Endothelial cell of umbilical vein (primary cell): Measurements from ENCODE around the gene RBMS3. TPM values are rescaled to one million over a fixed set of nuclear protein-coding genes. Genes with fewer than 3 reads are reported as not detected.

Experiments
- BruUV-seq: library from RNA; stranded (reverse); fragments of 400-500 nt; replicated peaks from 2 replicates; lab custom pipeline; 2021; lab: Mats Ljungman, UMichigan
- CTCF ChIA-PET: fragments of 300-600, 350-600 bp; sonication (Branson Sonifier 250); formaldehyde crosslinking; loops from one replicate; lab custom pipeline; 2021; ENCODE audit warnings: antibody characterized with exemption, inconsistent platforms; lab: Charles Lee
- POLR2A ChIA-PET: fragments of 300-600, 350-600 bp; sonication (Branson Sonifier 250); formaldehyde crosslinking; loops from one replicate; lab custom pipeline; 2021; ENCODE audit warnings: antibody characterized with exemption, inconsistent platforms; lab: Charles Lee
- DNase-seq: peaks from one replicate; pipeline ENCODE4 v3.0.0-alpha.2; 2011; ENCODE audit warnings: low read depth, low spot score
- FAIRE-seq: peaks from 2 replicates; lab custom pipeline; 2011; peaks lifted over from hg19 to GRCh38; lab: Jason Lieb, UNC
- H2AFZ ChIP-seq: 2 replicates; pipeline ENCODE4 v1.6.0; 2012; ENCODE audit warnings: low read depth, low read length, control low read depth, inconsistent platforms
- H3K27ac ChIP-seq: 2 replicates; pipeline ENCODE4 v1.5.1; 2011; ENCODE audit warnings: low read depth, mild to moderate bottlenecking, control low read depth, low read length, moderate library complexity; ENCODE audit not compliant: insufficient read depth
- H3K27me3 ChIP-seq, 2 experiments: 2 replicates each; pipeline versions ENCODE4 v1.6.0 to v1.6.1; 2011; ENCODE audit warnings: low read length in 2 of 2, mixed read lengths in 1 of 2; ENCODE audit not compliant: control insufficient read depth in 2 of 2, insufficient read depth in 2 of 2
- H3K36me3 ChIP-seq, 2 experiments: 2 replicates in 1 of 2; 3 replicates in 1 of 2; pipeline ENCODE4 v1.5.1; 2011; ENCODE audit warnings: low read length in 2 of 2, mild to moderate bottlenecking in 1 of 2, moderate library complexity in 1 of 2; ENCODE audit not compliant: control insufficient read depth in 2 of 2, insufficient read depth in 2 of 2; ENCODE audit errors: extremely low read depth in 1 of 2
- H3K4me1 ChIP-seq: 3 replicates; pipeline ENCODE4 v1.5.1; 2011; ENCODE audit warnings: mild to moderate bottlenecking, low read length; ENCODE audit not compliant: control insufficient read depth, insufficient read depth; ENCODE audit errors: extremely low read depth
- H3K4me2 ChIP-seq: 2 replicates; pipeline ENCODE4 v1.6.1; 2011; ENCODE audit warnings: low read length, control low read depth, mixed read lengths; ENCODE audit not compliant: insufficient read depth
- H3K4me3 ChIP-seq, 3 experiments: fragments of 200-600 bp in 1 of 3; sonication (generic), shearing (Covaris generic) in 1 of 3; replicated peaks in 1 of 3; 2 replicates each; pipeline ENCODE4 v1.5.1; 2011 to 2016; ENCODE audit warnings: control low read depth in 3 of 3, low read length in 3 of 3, mild to moderate bottlenecking in 2 of 3, inconsistent platforms in 1 of 3, low read depth in 1 of 3, moderate library complexity in 1 of 3; ENCODE audit not compliant: insufficient read depth in 1 of 3
- H3K79me2 ChIP-seq: 2 replicates; pipeline ENCODE4 v1.6.0; 2012; ENCODE audit warnings: low read length, inconsistent platforms; ENCODE audit not compliant: control insufficient read depth, insufficient read depth
- H3K9ac ChIP-seq: replicated peaks from 2 replicates; pipeline ENCODE3; 2011; ENCODE audit warnings: low read length, control low read depth; ENCODE audit not compliant: insufficient read depth; ENCODE audit errors: extremely low read depth
- H3K9me1 ChIP-seq: replicated peaks from 3 replicates; pipeline ENCODE4 v1.6.0; 2011; ENCODE audit warnings: mild to moderate bottlenecking, low read length; ENCODE audit not compliant: control insufficient read depth, insufficient read depth; ENCODE audit errors: extremely low read depth
- H3K9me3 ChIP-seq: replicated peaks from 2 replicates; pipeline ENCODE4 v1.5.1; 2012; ENCODE audit warnings: low read length, inconsistent platforms; ENCODE audit not compliant: control insufficient read depth, insufficient read depth
- H4K20me1 ChIP-seq: replicated peaks from 2 replicates; pipeline ENCODE3; 2011; ENCODE audit warnings: mild to moderate bottlenecking, low read length; ENCODE audit not compliant: control insufficient read depth, insufficient read depth; ENCODE audit errors: extremely low read depth
- CTCF ChIP-seq, 2 donors: IDR thresholded peaks; 1 replicate in 1 of 2; 2 replicates in 1 of 2; pipeline ENCODE4 v1.5.1; 2011; ENCODE audit warnings: low read length in 2 of 2, mild to moderate bottlenecking in 2 of 2, moderate library complexity in 2 of 2, control low read depth in 1 of 2, inconsistent platforms in 1 of 2, low read depth in 1 of 2; ENCODE audit not compliant: insufficient read depth in 1 of 2; ENCODE audit errors: extremely low read depth in 1 of 2
- EZH2 ChIP-seq: IDR thresholded peaks from 2 replicates; pipeline ENCODE4 v1.6.1; 2012; ENCODE audit warnings: borderline replicate concordance, low read depth, mild to moderate bottlenecking, moderate library complexity, low read length, inconsistent platforms; ENCODE audit not compliant: severe bottlenecking
- FOS ChIP-seq: IDR thresholded peaks from 2 replicates; pipeline ENCODE4 v1.6.1; 2011; ENCODE audit warnings: mild to moderate bottlenecking, low read length, moderate library complexity, borderline replicate concordance; ENCODE audit not compliant: insufficient read depth
- GATA2 ChIP-seq: IDR thresholded peaks from 2 replicates; pipeline ENCODE4 v1.7.0; 2011; ENCODE audit warnings: low read depth, mild to moderate bottlenecking, moderate library complexity, mixed read lengths, low read length; ENCODE audit not compliant: insufficient read length, insufficient read depth
- JUN ChIP-seq: IDR thresholded peaks from 2 replicates; pipeline ENCODE4 v1.6.1; 2011; ENCODE audit warnings: borderline replicate concordance, low read depth; ENCODE audit not compliant: insufficient read length, insufficient read depth
- MAX ChIP-seq: IDR thresholded peaks from 2 replicates; pipeline ENCODE4 v1.6.1; 2011; ENCODE audit not compliant: insufficient read depth, insufficient read length
- MYC ChIP-seq: IDR thresholded peaks from one replicate; pipeline ENCODE4 v1.6.1; 2011; ENCODE audit warnings: mild to moderate bottlenecking, low read depth, low read length
- POLR2A ChIP-seq: IDR thresholded peaks from 2 replicates; pipeline ENCODE4 v1.6.1; 2012; ENCODE audit warnings: low read depth, mild to moderate bottlenecking, control low read depth, low read length
- POLR2AphosphoS5 ChIP-seq: IDR thresholded peaks from 2 replicates; pipeline ENCODE4 v1.6.1; 2012; ENCODE audit warnings: low read depth, mild to moderate bottlenecking, control low read depth, low read length, moderate library complexity; ENCODE audit not compliant: insufficient read depth
- dilution Hi-C: fragments of 300-500 bp; cut with MboI; formaldehyde crosslinking; loops from one replicate; pipeline ENCODE4 v1.15.0; 2019; ENCODE audit warnings: low sequenced_read_pairs; ENCODE audit not compliant: extremely low pct_ligation_motif_present
- intact Hi-C: fragments of 100-400 bp; cut with micrococcal nuclease; formaldehyde crosslinking; loops from one replicate; pipeline ENCODE4 v1.10.0; 2022
- polyA plus RNA-seq, 4 experiments: library from polyadenylated mRNA; depleted of rRNA in 3 of 4; stranded (reverse) in 3 of 4; unstranded in 1 of 4; fragments of >200 nt; gene quantifications; 2 replicates each; pipeline versions ENCODE4 v1.2.1 to v1.2.3, GENCODE V29; 2011 to 2012; ENCODE audit warnings: missing spikeins in 1 of 4
- total RNA-seq: library from RNA; stranded (reverse); gene quantifications from 2 replicates; pipeline ENCODE4 v1.2.3, GENCODE V29; 2021

Gene RBMS3
- total and polyA plus RNA-seq, 2 donors (not counting 3 experiments of a cell fraction or from before 2014, with no cell fraction given): 13.6 to 42.3 TPM

GRCh38 chr3:29427266-29428103 lies 146.6 kb downstream of the RBMS3 start:
- H3K4me3 ChIP-seq: no peak overlapping the region

GRCh38 chr3:29429055-29429679 lies 148.3 kb downstream of the RBMS3 start:
- no peak overlapping the region for H3K9ac ChIP-seq
- H3K9me3 ChIP-seq: no peaks in the 10 kb centered on the region
- H4K20me1 ChIP-seq: peaks cover 2% of the 10 kb centered on the region
- H2AFZ ChIP-seq: no peak overlapping the region
- ChIA-PET POLR2A (no interaction called here), CTCF (interaction anchor here (2.1 kb wide), 1 partner anchor 9 kb away, joined by 4 read pairs; no protein-coding TSS in a partner anchor)
- BruUV-seq: no TSS peak
- no peaks in the 10 kb centered on the region for H3K27me3 ChIP-seq
- dilution Hi-C loops: no loop called here
- intact Hi-C loops: no loop called here
- DNase-seq: no peak
- TF ChIP-seq FOS: no peak
- no peak for TF ChIP-seq EZH2
- TF ChIP-seq GATA2: no peak
- TF ChIP-seq CTCF (IDR thresholded peaks at IDR 0.05; ENCODE audit: extremely low read depth in 1 of 2, insufficient read depth in 1 of 2, low read depth in 1 of 2, low read length in 2 of 2): no peak
- no peak for TF ChIP-seq JUN
- no peak for TF ChIP-seq MAX
- TF ChIP-seq POLR2A: no peak
- no peak for TF ChIP-seq MYC
- H3K4me1 ChIP-seq: peaks cover 4% of the 10 kb centered on the region
- peaks cover 10% of the 10 kb centered on the region for H3K79me2 ChIP-seq
- no peak overlapping the region for H3K27ac ChIP-seq
- no peak overlapping the region for H3K4me3 ChIP-seq
- H3K36me3 ChIP-seq: no peaks in the 10 kb centered on the region
- FAIRE-seq: no peak
- no peaks in the 10 kb centered on the region for H3K9me1 ChIP-seq
- no peak overlapping the region for H3K4me2 ChIP-seq

More at GRCh38 chr3:29427266-29428103, 146.6 kb downstream of the RBMS3 start:
- POLR2A ChIA-PET: no interaction called here
- TF ChIP-seq MAX (no peak), MYC (no peak), POLR2AphosphoS5 (no peak), FOS (no peak), EZH2 (no peak)
- no peak overlapping the region for H3K4me2 ChIP-seq
- no peak overlapping the region for H3K9ac ChIP-seq
- intact Hi-C loops (no loop called here), dilution Hi-C loops (no loop called here)
- peaks cover 2% of the 10 kb centered on the region for H4K20me1 ChIP-seq
- DNase-seq (no peak), FAIRE-seq (no peak)
- H3K4me1 ChIP-seq: peaks cover 4% of the 10 kb centered on the region
- H3K27me3 ChIP-seq: no peaks in the 10 kb centered on the region
- no peaks in the 10 kb centered on the region for H3K36me3 ChIP-seq
- no peak overlapping the region for H2AFZ ChIP-seq
- peaks cover 9% of the 10 kb centered on the region for H3K79me2 ChIP-seq
- H3K9me3 ChIP-seq: no peaks in the 10 kb centered on the region
- no peak overlapping the region for H3K27ac ChIP-seq
- H3K9me1 ChIP-seq: no peaks in the 10 kb centered on the region
- BruUV-seq: no TSS peak
- CTCF ChIA-PET: interaction anchor here (1.5 kb wide), 1 partner anchor 30 kb away, joined by 3 read pairs; no protein-coding TSS in a partner anchor
